Femur (tissue), 1 donor: ENCODE results near the gene IFFO2.

Source experiments
- DNase-seq: peaks from one replicate; pipeline ENCODE4 v3.0.0-alpha.2; 2017

IFFO2 gene

DNA sequence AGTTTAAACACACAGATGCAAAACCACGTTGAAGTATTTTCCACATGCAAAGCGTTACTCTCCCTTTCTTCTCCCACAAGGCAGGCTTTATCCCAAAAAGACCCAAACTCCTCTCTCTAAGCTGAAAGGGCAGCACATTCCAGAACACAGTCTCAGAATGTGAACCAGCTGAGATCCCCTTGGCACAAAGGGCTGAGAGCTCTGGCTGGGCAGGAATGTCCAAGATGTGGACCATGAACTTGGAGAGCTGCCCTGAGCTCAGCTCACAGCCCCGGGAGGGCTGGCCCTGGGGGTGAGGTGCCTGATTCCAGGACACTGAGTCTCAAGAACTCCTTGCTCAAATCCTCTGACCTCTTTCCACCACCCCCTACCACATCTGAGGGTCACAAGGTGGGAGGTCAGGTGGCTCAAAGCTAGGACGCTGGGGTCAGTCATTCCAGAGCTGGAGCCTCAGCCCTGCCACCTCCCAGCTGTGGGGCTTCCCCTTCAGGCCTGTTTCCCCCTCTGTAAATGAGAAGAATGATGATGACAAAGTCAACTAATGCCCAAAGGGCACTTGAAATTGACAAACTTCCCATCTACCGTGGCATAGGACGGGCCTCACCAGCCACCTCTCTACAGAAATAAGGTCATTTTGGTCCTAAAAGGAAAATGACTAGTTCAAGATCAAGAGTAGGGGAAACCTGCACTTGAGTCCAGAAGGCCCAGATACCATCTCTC, 65.6 kb downstream of the IFFO2 start:
- no peak for DNase-seq

DNA sequence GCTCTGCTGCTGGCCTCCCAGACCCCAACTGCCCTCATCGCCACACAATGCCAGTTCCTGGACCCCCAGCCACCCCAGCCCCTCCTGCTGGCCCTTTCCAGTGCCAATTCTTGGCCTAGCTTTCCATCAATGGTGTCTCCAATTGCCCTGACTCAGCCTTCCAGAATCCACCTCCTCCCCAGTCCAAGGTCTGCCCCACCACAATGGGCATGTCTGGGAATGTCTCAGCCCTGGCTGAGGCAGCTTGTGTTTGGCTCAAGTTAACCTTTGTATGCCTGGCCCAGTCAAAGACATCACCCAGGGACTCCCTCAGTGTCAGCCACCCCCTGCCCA, 70.5 kb downstream of the IFFO2 start:
- DNase-seq, result no peak

DNA sequence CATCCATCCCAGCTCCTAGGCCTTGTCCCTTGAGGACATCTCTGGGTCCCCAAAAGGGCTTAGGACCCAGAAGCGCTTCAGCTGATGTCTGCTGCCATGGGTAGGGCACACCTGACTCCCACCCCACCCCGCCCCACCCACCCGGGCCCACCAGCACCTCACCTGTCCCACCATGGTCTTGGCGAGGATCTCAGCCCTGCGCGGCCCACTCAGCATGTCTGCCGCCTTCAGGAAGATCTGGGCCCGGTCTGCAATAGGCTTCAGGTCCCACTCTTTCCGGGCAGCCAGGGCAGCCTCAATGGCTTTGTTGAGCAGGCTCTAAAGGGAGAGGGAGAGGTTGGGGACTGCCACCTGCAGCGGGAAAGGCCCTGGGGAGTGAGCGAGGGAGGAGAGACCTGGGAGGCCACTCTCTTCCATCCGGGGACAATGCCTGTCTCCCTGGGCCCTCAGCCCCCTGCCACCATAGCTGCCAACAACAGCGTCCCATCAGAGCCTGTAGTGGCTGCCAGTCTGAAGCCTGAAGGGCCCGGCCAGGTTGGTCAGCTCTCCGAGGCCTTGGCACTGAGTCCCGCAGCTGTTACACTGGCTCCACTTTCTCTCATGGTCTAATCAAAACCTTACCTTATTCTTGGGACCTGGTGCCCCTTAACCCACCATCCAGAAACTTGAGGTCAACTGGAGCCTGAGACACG, 71.0 kb downstream of the IFFO2 start:
- no peak for DNase-seq

DNA sequence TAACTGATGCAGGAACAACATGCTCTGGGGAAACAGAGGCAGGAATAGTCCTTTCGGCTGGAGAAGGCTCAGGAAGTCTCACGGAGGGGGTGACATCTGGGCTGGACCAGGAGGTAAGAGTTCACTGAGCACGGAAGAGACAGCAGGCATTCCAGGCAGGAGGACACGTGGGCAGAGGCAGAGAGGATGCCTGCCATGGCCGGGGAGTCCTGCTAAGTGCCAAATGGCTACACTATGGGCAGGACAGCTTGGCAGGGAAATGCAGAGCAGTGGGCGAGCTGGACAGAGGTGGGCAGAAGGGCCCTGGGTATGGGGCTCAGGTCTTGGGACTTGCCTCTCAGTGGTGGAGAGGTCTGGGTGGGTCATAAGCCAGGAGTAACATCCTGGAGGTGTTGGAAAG, 71.7 kb downstream of the IFFO2 start:
- DNase-seq, result no peak

DNA sequence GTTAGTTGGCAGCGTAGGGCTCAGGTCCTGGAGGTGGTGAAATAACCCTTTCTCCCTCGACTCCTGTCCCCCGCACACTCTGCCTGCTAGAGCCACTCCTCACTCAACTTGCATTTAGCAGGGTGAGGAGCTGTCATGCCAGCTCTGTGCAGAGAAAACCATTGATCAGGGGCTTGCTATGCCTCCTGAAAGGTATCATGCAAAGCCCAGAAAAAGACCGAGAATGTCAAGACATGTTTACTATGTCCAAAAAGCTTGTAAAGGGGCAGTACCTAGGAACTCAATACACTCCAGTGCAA, 72.1 kb downstream of the IFFO2 start:
- DNase-seq, result no peak

DNA sequence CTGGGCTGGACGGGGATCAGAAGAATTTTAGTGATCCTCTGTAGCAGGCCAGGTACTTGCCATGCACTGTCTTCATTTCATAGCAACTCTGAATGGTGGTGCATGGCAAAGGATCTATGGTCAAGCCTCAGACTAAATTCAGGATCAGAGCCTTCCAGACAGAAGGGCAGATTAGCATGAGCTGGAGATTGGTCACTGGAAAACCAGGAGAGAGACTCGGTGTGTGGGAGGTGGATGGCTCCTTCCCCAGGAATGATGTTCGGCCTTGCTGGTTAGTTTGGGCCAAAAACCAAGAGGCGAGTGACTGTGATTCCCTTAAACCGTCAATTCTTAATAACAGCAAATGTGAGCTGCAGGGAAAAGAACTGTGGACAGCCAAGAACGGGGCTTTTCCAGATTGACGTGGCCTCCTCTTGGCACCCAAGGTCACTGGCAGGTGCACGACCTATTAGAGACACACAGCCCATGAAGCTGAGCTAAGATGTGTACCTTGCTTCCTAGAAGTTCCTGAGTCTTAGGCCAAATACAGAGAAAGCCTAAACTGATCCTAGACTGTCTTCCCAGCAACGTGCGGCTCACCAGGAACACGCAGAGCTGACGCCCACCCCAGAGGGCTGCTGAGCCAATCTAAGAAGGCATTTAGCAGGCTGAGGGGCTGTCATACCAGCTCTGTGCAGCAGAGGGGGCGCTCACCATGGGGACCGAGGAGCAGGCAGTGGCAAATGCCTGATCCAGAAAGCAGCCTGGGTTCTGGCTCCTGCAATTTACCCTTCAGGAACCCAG, 72.6 kb downstream of the IFFO2 start:
- DNase-seq, result peak; percentile 76

DNA sequence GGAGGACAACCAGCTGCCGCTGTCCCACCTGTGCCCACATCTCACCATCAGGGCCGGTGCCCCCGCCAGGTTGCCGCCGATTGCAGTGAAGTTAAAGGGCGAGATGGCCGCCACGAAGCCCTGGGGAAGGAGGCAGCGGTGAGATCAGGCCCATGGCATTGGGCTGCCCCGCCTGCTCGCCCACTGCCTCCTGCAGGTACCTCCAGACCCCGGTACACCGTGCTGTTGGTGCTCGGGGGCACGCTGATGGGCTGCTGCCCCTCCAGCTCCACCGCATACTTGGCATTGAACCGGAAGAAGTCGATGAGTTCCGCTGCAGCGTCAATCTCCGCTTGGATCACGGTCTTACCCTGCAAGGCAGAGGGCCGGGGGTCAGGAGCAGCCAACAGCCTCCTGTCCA, 73.4 kb downstream of the IFFO2 start:
- no peak for DNase-seq

DNA sequence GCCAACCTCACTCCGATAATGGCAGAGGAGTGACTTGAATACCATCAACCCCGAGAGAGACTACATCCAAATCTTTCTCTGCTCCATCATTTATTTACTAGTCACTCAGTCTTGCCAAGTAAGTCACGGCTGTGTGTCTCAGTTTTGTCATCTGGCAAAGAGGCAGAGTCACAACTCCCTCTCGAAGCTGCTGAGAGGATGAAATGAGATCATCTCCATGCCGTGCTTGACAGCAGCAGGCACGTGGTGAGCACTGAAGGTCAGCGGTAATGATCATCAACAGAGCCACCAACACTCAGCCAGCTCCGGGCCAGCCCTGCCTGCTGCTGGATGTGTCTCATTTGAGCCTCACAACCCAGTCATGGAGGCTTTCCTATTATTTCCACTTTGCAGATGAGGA, 74.0 kb downstream of the IFFO2 start:
- DNase-seq, result no peak

DNA sequence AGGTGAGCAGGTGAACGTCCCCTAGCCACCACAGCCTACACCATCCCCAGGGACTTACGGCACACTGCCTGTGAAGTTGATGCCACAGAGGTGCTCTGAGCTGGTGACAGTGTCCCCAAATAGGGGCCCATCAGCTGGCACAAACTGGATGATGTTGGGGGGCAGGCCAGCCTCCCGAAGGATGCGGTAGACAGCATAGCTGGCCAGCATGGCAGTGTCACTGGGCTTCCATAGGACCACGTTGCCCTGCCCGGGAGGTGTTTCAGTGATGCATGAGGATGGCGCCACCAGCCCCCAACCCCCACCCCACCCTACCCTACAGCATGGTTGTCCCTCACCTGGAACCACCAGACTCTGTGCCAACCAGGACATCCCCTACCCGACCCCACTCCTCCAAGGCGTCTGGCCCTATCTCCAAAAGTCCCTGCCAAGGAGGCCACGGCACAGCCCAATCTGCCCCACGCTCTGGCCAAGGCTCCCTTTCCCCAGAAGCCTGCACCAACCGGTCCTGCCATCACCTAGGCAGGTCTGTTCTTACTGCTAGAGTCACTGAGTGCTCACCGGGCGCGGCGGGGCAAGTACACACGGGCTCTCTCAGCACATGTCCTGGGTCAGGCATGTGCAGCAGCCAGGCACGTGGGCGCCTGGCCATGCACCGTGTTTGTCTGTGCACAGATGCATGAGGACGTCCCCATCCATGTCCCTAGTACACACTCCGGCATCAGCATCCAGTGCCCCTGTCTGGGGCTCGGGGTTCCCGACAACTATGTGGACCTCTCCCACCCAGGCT, 74.6 kb downstream of the IFFO2 start:
- no peak for DNase-seq

DNA sequence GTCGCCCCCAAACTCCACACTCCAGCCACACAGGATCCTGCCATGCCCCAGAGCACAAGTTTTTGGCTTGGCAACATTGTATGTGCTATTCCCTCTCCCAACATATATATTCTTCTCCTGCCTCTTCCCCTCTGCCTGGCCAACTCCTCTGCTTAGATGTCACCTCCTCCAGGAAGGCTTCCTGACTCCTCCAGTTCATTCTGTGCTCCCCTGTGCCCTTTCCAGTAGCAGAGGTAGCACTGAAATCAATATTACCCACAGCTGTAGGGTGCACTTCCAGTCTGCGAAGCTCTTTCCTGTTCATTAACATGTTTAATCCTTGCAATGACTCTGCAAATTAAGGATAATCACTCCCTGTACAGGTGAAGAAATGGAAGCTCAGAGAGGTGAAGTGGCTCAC, 75.3 kb downstream of the IFFO2 start:
- no peak for DNase-seq

DNA sequence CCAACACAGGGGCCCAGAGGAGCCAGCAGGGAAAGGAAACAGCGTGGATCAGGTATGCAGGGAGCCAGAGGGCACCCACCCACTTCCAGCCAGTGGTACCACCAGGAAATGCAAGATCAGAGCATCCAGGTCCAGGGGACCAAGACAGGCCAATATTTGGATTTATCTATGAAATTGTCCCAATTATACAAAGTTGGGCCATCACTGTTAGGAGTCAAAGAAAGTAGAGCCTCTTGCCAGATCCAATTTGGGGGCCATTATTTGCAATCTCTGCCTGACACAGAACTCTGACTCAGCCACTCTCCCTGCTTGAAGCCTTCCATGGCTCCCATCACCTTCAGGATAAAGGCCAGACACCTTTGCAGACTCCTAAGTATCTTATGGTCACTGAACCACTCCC, 75.9 kb downstream of the IFFO2 start:
- DNase-seq, result no peak

DNA sequence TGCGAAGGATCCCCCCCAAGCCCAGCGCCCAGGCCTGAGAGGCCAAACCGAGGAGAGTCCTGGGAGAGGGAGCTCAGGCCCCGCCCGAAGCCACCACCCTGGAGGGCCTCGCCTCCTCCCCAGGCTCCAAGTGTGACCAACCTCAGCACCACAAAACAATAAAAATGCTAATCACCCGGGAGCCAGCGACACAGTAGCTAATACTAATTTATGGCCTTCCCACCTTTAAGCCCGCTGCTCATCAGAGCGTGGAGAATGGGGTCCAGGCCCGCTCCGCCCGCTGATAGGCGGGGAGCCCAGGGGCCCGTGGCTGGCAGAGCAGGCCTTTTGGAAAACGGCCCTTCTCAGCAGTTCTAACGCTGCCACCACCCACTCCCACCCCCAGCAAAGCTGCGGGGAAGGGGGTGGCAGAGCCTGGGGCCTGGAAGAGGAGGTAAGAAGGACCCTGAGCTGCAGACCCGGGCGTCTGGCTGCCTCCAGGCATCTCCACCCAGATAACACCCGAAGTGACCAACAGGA, 76.6 kb downstream of the IFFO2 start:
- no peak for DNase-seq

DNA sequence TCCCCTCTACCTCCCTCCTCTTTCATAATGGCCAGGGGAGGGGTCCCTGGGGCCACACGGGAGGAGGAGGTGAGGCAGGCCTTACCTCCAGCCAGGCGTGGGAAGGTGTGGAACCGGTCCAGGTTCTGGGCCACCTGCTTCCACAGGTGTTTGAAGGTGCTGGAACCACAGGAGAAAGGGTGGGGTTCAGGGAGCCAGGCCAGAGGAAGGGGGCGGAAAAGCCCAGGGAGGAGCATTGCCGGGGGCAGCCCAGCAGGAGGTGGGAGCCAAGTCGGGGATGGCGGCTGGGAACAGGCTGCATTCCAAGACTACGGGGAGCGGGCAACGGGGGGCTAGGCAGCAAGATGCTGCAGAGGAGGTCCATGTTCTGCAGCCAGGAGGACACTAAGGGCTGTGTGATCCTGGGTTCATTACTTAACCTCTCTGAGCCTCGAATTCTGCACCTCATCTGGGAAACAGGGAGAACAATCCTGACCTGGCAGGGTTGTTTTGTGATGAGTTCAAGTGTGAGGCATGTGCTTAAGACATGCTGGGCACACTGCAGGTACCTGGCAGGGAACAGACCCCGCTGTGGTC, 77.2 kb downstream of the IFFO2 start:
- no peak for DNase-seq

DNA sequence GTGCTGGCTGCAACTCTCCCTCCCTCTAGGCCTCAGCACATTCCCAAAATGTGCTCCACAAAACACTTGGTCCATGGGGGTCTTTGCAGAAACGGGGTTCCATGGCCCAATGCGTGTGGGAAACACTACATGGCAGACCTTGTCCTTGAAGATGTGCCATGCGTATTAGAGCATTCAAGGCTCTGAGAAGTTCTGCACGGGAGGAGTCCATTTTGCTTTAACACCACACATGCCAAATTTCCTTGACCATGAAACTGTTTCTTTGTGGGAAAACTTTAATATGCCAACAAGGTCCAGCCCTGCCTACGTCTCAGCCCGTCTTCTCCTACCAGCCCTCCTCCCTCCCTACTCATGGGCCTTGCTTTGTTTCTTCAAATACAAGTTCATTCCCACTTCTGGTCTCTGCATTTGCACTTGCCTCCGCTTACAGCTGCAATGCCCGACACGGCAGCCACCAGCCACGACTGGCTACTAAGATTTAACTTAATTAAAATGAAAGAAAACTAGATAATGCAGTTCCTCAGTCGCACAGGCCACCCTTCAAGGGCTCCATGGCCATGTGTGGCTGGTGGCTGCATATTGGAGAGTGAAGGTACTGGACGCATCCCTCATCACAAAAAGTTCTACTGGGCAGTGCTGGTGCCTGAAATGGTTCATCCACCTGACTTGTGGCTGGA, 77.8 kb downstream of the IFFO2 start:
- DNase-seq, result no peak

DNA sequence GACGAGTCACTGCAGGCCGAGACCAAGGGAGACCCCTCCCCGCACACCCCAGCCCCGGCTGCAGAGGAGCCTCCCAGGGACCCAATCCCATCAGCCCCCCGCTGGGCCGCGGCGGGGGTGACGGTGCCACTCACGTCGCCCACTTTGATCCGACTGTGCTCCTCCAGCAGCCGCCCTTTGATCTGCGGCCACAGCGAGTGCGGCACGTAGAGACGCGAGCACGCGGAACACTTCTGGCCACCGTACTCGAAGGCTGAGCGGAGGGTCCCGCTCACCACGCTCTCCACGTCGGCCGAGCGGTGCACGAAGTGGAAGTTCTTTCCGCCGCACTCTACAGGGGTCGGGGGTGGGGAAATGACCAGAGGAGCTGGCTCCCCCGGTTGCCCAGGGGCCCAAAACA, 79.2 kb downstream of the IFFO2 start:
- no peak for DNase-seq

DNA sequence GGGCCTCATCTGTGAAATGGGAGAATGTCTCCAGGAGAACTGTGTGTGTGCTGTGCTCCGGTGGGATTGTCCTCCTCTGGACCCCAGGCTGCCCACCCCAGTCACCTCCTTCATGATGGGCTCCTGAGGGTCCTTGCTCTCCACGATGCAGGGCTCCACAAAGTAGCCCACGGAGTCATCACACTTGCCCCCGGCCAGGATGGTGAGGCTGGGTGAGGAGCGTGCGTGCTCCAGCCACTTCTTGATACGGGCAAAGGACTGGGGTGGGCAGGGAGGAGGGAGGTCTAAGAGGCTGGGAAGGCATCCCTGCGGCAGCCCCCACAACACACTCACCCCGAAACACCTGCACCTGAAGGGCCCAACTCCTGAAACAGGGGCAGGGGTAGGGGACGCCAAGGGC, 80.3 kb downstream of the IFFO2 start:
- no peak for DNase-seq

DNA sequence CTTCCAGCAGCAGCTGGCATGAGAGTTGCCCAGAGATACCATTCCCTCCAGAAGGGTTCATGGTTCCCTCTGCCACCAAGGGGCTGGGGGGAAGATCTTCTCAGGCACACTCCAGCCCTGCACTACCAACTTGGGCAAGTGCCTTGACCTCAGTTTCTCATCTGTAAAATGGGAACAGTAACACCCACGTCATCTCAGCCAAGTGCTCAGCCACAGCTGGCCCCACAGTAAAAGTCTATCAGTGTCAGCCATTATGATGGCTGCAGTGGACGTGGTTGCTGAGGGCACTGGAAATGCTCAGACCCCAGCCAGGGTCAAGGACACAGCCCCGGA, 80.7 kb downstream of the IFFO2 start:
- no peak for DNase-seq

DNA sequence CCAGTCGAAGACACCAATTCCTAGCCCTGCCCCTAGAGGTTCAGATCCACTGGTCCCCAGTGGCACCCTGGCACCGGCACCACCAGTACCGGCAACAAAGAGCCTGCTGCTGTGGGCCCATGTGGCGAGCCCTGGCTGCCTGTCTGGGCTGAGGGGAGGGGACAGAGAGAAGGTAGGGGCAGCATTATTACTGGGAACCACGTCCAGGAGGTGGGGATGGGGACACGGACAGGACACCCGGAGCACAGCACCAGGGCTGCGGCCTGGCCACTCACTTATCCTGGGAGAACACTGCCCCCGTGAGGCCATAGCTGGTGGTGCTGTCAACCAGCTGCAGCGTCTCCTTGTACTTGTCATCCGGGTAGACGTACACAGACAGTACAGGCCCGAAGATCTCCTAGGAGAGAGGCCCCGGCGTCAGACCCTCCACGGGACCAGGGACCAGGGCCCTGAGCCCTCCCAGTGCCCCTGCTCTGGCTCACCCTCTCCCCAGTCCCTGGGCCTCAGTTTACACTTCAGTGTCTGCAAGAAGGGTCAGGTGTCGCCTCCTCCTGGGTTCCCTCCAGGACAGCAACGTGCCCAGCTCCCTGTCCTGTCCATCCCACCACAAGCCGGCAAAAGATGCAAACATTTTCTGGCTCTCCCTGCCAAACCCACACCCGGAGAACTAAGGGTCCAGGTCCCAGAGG, 81.2 kb downstream of the IFFO2 start:
- peak; percentile 90 for DNase-seq

DNA sequence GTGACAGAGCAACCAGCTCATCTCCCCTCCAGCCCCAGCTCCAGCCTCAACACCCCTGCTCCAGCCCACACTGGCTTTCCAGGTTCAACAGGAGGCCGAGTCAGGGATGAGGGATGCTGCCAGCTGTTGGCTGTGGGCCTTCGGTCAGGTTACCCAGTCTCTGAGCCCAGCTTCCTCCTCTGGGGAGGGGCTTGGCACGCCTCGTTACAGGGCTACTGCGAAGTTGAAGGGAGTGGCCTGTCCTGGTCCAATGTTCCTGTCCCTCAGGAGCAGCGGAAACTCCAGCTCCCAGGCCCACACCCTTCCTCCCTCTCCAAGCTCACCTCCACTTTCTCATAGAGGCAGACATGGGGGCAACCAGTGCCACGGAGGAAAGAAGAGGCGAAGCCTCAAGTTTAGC, 81.9 kb downstream of the IFFO2 start:
- DNase-seq, result peak; percentile 42

DNA sequence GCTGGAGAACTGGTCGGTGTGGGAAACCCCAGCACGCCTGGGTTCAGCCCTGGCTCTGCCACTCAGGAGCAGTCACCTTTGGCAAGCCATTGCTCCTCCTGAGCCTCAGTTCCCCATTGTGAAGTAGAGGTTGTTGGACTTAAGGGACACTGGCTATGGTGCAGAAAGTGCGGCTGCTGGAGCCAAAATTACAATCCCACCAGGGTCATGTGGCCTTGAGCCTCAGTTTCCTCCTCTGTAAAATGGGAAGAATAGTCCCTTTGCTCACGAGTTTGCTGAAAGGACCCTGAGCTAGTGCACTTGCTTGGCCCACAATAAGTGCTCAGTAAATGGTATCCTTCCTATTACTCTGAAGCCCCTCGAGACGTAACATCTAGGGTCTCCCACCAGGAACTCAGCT, 82.4 kb downstream of the IFFO2 start:
- DNase-seq, result no peak

DNA sequence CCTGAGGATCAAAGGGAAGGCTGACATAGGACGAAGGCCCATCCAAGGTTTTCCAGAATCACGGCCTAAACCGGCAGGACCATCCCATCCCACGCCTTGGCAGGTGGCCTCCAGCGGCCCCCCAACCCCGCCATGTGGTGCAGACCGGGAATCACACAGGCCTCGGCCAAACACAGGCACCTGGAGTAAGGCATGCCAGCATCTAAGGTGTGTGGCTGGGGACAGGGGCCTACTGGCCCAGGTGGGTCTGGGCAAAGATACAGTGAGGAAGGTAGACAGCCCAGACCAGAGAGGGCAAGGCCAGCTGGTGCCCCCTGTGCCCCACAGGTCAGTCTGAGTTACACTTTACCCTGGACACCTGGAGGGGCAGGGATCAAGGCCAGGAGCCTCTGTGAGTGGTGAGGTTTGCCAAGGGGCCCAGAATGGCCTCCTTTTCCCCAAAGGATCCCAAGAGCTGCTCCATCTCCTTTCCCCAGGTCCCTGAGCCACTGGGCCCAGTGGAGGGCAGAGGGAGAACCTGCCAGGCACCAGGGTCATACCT, 84.3 kb downstream of the IFFO2 start:
- no peak for DNase-seq
